OCI-LY7 (cell line): ENCODE measurements around the gene ELP4. TPM values are rescaled to one million over a fixed set of nuclear protein-coding genes. Genes with fewer than 3 reads are reported as not detected.
A peak's percentile ranks its signal among the peaks of the same experiment; 100 is the strongest.
"Not testable (repeated sequence)": the region's sequence is repeated elsewhere in the genome, so short reads cannot be mapped to it uniquely, and the experiment has no call there.

ENCODE experiments used
- BruUV-seq: library from RNA; stranded (reverse); fragments of 400-500 nt; replicated peaks from 2 replicates; lab custom pipeline; 2021; lab: Mats Ljungman, UMichigan
- CTCF ChIA-PET: fragments of 300-600 bp; sonication (Branson Sonifier 250); formaldehyde crosslinking; loops from one replicate; lab custom pipeline; 2022; ENCODE audit warnings: antibody characterized with exemption; ENCODE audit not compliant: unreplicated experiment; lab: Charles Lee
- POLR2A ChIA-PET: fragments of 300-600 bp; sonication (Branson Sonifier 250); formaldehyde crosslinking; loops from one replicate; lab custom pipeline; 2022; ENCODE audit warnings: antibody characterized with exemption; lab: Charles Lee
- DNase-seq: peaks from one replicate; pipeline ENCODE4 v3.0.0-alpha.2; 2015; ENCODE audit warnings: low spot score
- H2AFZ ChIP-seq: fragments of 200-600 bp; sonication (generic), shearing (Covaris generic); 2 replicates; pipeline ENCODE4 v1.6.1; 2014; ENCODE audit warnings: mild to moderate bottlenecking, antibody characterized with exemption, low read length, moderate library complexity
- H3K27ac ChIP-seq: fragments of 200-600 bp; sonication (generic); 2 replicates; pipeline ENCODE4 v1.5.1; 2014; ENCODE audit warnings: mixed run types, low read depth, mild to moderate bottlenecking, moderate library complexity, low read length, inconsistent platforms; ENCODE audit not compliant: poor library complexity, severe bottlenecking
- H3K36me3 ChIP-seq: fragments of 200-600 bp; sonication (generic); 2 replicates; pipeline ENCODE4 v1.6.1; 2014; ENCODE audit warnings: mild to moderate bottlenecking, antibody characterized with exemption, low read length, moderate library complexity, mixed read lengths; ENCODE audit not compliant: insufficient read depth
- H3K4me1 ChIP-seq: fragments of 200-600 bp; sonication (generic); 2 replicates; pipeline ENCODE4 v1.5.1; 2014; ENCODE audit warnings: mild to moderate bottlenecking, low read length; ENCODE audit not compliant: insufficient read depth, poor library complexity, severe bottlenecking
- H3K4me2 ChIP-seq: fragments of 200-600 bp; sonication (generic); 2 replicates; pipeline ENCODE4 v1.6.1; 2014; ENCODE audit warnings: mild to moderate bottlenecking, low read length
- H3K4me3 ChIP-seq: fragments of 200-600 bp; sonication (generic); 2 replicates; pipeline ENCODE4 v1.5.1; 2014; ENCODE audit warnings: mild to moderate bottlenecking, low read depth, low read length; ENCODE audit not compliant: poor library complexity, severe bottlenecking
- H3K79me2 ChIP-seq: fragments of 200-600 bp; sonication (generic); 2 replicates; pipeline ENCODE4 v1.6.1; 2016; ENCODE audit warnings: low read depth, mild to moderate bottlenecking, low read length, moderate library complexity, mixed read lengths; ENCODE audit not compliant: insufficient read depth
- H3K9me2 ChIP-seq: fragments of 200-600 bp; sonication (generic); 2 replicates; pipeline ENCODE4 v1.6.1; 2016; ENCODE audit warnings: mild to moderate bottlenecking, low read length, mixed read lengths; ENCODE audit not compliant: insufficient read depth
- H3K9me3 ChIP-seq: fragments of 200-600 bp; sonication (generic); 2 replicates; pipeline ENCODE4 v1.6.1; 2014; ENCODE audit warnings: mild to moderate bottlenecking, mixed run types, low read length, mixed read lengths
- H4K20me1 ChIP-seq: fragments of 200-600 bp; sonication (generic); 2 replicates; pipeline ENCODE4 v1.6.1; 2014; ENCODE audit warnings: mild to moderate bottlenecking, antibody characterized with exemption, low read length, moderate library complexity, mixed read lengths; ENCODE audit not compliant: insufficient read depth
- EZH2phosphoT487 ChIP-seq: fragments of 200-600 bp; sonication (generic); IDR thresholded peaks from 2 replicates; pipeline ENCODE4 v1.6.1; 2018; ENCODE audit warnings: low read depth, borderline replicate concordance, mild to moderate bottlenecking, mixed run types, antibody characterized with exemption, low read length, moderate library complexity, mixed read lengths
- intact Hi-C: fragments of 100-400 bp; cut with micrococcal nuclease; formaldehyde crosslinking; loops from one replicate; pipeline ENCODE4 v1.10.0; 2022; ENCODE audit not compliant: unreplicated experiment
- total RNA-seq, 2 experiments: library from RNA; depleted of rRNA in 1 of 2; stranded (reverse); fragments of >200 nt in 1 of 2; shearing (Covaris generic) in 1 of 2; gene quantifications; 2 replicates each; pipeline ENCODE4 v1.2.3, GENCODE V29; 2014 to 2022
- TF ChIP-seq, protein P1 (sequence below): fragments of 200-600 bp; sonication (generic); conservative IDR thresholded peaks from 2 replicates; pipeline ENCODE4 v1.5.1; 2014; ENCODE audit warnings: mild to moderate bottlenecking, antibody characterized with exemption, low read length, moderate library complexity, mixed read lengths

Gene ELP4
- total RNA-seq, 2 experiments from 2014 or later = 27.6 to 32.7 TPM

DNA sequence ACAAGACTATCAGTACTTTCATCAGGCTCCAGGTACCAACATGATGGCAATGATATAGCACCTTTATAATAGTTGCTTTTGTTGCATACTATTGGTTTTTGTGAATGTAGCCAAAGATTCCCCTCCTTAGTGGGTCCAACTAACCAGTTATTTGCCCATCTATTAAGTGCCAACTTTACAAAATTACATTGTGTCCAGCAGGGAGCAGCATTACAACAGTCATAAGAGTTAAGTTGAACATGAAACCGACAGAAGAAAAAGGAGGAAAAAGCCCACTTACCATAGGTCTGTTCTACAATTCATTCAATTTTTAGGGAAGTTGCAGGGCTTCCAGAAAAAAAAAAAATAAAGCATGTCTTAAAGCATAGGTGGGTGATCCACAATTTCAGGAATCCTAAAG, 21.7 kb upstream of the ELP4 start:
- no TSS peak for BruUV-seq
- H2AFZ ChIP-seq = no peak overlapping the region
- no peak overlapping the region for H3K27ac ChIP-seq
- ChIA-PET CTCF (no interaction called here), POLR2A (interaction anchor here (1.0 kb wide), 1 partner anchor 22 kb away, joined by 3 read pairs; the partner anchor contains the start of genes ELP4 and IMMP1L)
- no peaks in the 10 kb centered on the region for H3K9me3 ChIP-seq
- no peaks in the 10 kb centered on the region; the same call in none of the 2 replicates for H4K20me1 ChIP-seq
- no peak overlapping the region for H3K4me3 ChIP-seq
- H3K4me2 ChIP-seq = no peak overlapping the region
- peak; percentile 26 for DNase-seq
- H3K36me3 ChIP-seq = peaks cover 4% of the 10 kb centered on the region
- no peaks in the 10 kb centered on the region for H3K4me1 ChIP-seq
- intact Hi-C loops = no loop called here
- peaks cover 6% of the 10 kb centered on the region; the same call in 1 of the 2 replicates for H3K79me2 ChIP-seq
- no peak for TF ChIP-seq EZH2phosphoT487
- TF ChIP-seq, protein P1, sequence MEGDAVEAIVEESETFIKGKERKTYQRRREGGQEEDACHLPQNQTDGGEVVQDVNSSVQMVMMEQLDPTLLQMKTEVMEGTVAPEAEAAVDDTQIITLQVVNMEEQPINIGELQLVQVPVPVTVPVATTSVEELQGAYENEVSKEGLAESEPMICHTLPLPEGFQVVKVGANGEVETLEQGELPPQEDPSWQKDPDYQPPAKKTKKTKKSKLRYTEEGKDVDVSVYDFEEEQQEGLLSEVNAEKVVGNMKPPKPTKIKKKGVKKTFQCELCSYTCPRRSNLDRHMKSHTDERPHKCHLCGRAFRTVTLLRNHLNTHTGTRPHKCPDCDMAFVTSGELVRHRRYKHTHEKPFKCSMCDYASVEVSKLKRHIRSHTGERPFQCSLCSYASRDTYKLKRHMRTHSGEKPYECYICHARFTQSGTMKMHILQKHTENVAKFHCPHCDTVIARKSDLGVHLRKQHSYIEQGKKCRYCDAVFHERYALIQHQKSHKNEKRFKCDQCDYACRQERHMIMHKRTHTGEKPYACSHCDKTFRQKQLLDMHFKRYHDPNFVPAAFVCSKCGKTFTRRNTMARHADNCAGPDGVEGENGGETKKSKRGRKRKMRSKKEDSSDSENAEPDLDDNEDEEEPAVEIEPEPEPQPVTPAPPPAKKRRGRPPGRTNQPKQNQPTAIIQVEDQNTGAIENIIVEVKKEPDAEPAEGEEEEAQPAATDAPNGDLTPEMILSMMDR = peak; percentile 74
- H3K9me2 ChIP-seq = no peaks in the 10 kb centered on the region

DNA sequence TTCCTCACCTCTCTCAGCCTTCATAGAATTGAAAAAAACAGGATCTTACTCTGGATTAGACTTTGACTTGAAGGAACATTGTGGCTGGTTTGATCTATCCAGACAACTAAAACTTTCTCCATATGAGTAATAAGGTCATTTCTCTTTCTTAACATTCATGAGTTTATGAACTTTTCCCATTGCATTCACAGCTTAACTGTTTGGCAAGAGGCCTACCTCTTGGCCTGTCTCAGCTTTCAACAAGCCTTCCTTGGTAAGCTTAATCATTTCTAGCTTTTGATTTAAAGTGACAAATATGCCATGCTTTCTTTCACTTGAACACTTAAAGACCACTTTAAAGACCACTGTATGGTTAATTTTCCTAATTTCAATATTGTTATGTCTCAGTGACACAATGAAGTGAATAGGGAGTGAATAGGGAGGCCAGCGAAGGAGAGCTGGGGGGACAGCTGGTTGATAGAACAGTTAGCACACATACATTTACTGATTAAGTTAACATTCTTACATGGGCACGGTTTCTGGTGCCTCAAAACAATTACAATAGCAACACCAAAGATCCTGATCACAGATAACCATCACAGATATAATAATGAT, 17.1 kb upstream of the ELP4 start:
- Histone ChIP-seq H3K4me2 (no peak overlapping the region), H3K9me3 (peaks cover 3% of the 10 kb centered on the region; the same call in 1 of the 2 replicates), H3K36me3 (peaks cover 34% of the 10 kb centered on the region), H3K27ac (no peak overlapping the region), H3K79me2 (peaks cover 19% of the 10 kb centered on the region; the same call in 1 of the 2 replicates), H2AFZ (no peak overlapping the region), H3K4me3 (no peak overlapping the region), H3K9me2 (no peaks in the 10 kb centered on the region), H3K4me1 (no peaks in the 10 kb centered on the region), H4K20me1 (no peaks in the 10 kb centered on the region; the same call in none of the 2 replicates)
- BruUV-seq = no TSS peak
- intact Hi-C loops = no loop called here
- no peak for TF ChIP-seq EZH2phosphoT487
- ChIA-PET POLR2A (interaction anchor here (1.3 to 1.5 kb wide), 3 partner anchors 11 to 32 kb away, joined by 3 read pairs; no protein-coding TSS in a partner anchor), CTCF (no interaction called here)
- DNase-seq = no peak

DNA sequence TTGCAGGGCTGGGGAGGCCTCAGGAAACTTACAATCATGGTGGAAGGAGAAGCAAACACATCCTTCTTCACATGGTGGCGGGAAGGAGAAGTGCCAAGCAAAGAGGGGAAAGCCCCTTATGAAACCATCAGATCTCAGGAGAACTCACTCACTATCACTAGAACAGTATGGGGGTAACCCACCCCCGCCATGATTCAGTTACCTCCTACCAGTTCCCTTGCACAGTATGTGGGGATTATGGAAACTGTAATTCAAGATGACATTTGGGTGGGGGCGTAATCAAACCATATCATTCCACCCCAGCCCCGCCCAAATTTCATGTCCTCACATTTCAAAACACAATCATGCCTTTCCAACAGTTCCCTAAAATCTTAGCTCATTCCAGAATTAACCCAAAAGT, 16.3 kb upstream of the ELP4 start:
- DNase-seq = no peak
- no peak overlapping the region for H3K27ac ChIP-seq
- no TSS peak for BruUV-seq
- peaks cover 24% of the 10 kb centered on the region; the same call in 1 of the 2 replicates for H3K79me2 ChIP-seq
- peaks cover 34% of the 10 kb centered on the region; the same call in 1 of the 2 replicates for H3K36me3 ChIP-seq
- peaks cover 3% of the 10 kb centered on the region; the same call in 1 of the 2 replicates for H3K9me3 ChIP-seq
- H4K20me1 ChIP-seq = no peaks in the 10 kb centered on the region; the same call in none of the 2 replicates
- TF ChIP-seq, protein P1 = no peak
- TF ChIP-seq EZH2phosphoT487 = no peak
- no peak overlapping the region for H3K4me3 ChIP-seq
- H3K9me2 ChIP-seq = no peaks in the 10 kb centered on the region
- ChIA-PET POLR2A (interaction anchor here (0.6 to 1.5 kb wide), 3 partner anchors 15 to 21 kb away, joined by 3 read pairs; no protein-coding TSS in a partner anchor), CTCF (no interaction called here)
- H3K4me1 ChIP-seq = no peaks in the 10 kb centered on the region
- H3K4me2 ChIP-seq = no peak overlapping the region
- intact Hi-C loops = no loop called here
- no peak overlapping the region for H2AFZ ChIP-seq

DNA sequence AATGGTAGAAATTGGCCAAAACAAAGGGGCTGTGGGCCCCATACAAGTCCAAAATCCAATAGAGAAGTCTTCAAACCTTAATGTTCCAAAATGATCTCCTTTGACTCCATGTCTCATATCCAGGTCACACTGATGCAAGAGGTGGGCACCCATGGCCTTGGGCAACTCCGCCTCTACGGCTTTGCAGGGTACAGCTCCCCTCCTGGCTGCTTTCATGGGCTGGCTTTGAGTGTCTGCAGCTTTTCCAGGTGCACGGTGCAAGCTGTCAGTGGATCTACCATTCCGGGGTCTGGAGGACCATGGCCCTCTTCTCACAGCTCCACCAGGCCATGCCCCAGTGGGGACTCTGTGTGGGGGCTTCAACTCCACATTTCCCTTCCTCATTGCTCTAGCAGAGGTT, 15.8 kb upstream of the ELP4 start:
- not testable (repeated sequence) for H3K4me2 ChIP-seq

More for the DNA sequence above, 15.8 kb upstream of the ELP4 start:
- H3K27ac ChIP-seq, H3K4me1 ChIP-seq, CTCF ChIA-PET, H3K4me3 ChIP-seq, H3K9me2 ChIP-seq, BruUV-seq, H3K9me3 ChIP-seq, H2AFZ ChIP-seq, intact Hi-C loops, H4K20me1 ChIP-seq, DNase-seq: not testable (repeated sequence)
- H3K36me3 ChIP-seq = peaks cover 34% of the 10 kb centered on the region; the same call in 1 of the 2 replicates
- peaks cover 20% of the 10 kb centered on the region; the same call in 1 of the 2 replicates for H3K79me2 ChIP-seq
- POLR2A ChIA-PET = interaction anchor here (0.6 to 0.7 kb wide), 2 partner anchors 17 to 21 kb away, joined by 3 read pairs; no protein-coding TSS in a partner anchor
